Measurements from ENCODE around the gene MTR. TPM values are rescaled to one million over a fixed set of nuclear protein-coding genes. Genes with fewer than 3 reads are reported as not detected.

Gene MTR
- total RNA-seq, 1 experiment from 2014 or later: 24.6 TPM

GRCh38 chr1:236868625-236869467 lies 73.8 kb downstream of the MTR start:
- Histone ChIP-seq H3K9ac (ENCODE audit: low read length) (no peak overlapping the region), H3K9me2 (ENCODE audit: insufficient read depth) (no peaks in the 10 kb centered on the region), H3K36me3 (ENCODE audit: control insufficient read depth in 1 of 2, insufficient read depth in 2 of 2, low read length in 2 of 2) (peaks cover 0 to 2% of the 10 kb centered on the region in 2 experiments; a peak in 2 of 4 replicates), H3K4me3 (replicated peaks in 1 of 2; ENCODE audit: low read depth in 1 of 2, low read length in 2 of 2) (no peak overlapping the region), H3K9me3 (ENCODE audit: control insufficient read depth in 1 of 2, insufficient read depth in 1 of 2, low read depth in 1 of 2, low read length in 2 of 2) (no peaks in the 10 kb centered on the region), H2AFZ (ENCODE audit: low read depth, low read length, poor library complexity, severe bottlenecking) (no peak overlapping the region), H3K4me1 (ENCODE audit: control insufficient read depth in 1 of 2, insufficient read depth in 2 of 2, low read length in 2 of 2) (no peaks in the 10 kb centered on the region), H3K27me3 (ENCODE audit: insufficient read depth, low read length) (no peaks in the 10 kb centered on the region), H4K20me1 (ENCODE audit: insufficient read depth) (no peaks in the 10 kb centered on the region), H3K79me2 (ENCODE audit: insufficient read depth, low read length) (no peaks in the 10 kb centered on the region), H3K27ac (ENCODE audit: low read depth, low read length) (no peak overlapping the region), H3K4me2 (ENCODE audit: low read length) (no peak overlapping the region)
- BruUV-seq (replicated peaks): no TSS peak
- intact Hi-C loops (cut with micrococcal nuclease): loop anchor here (1.0 to 5.0 kb wide), 3 partner anchors 116 to 767 kb away; no protein-coding TSS in a partner anchor
- TF ChIP-seq CTCF (IDR thresholded peaks at IDR 0.05 in 2 of 3, conservative IDR thresholded peaks at IDR 0.05 in 1 of 3; ENCODE audit: borderline replicate concordance in 1 of 3, insufficient read depth in 1 of 3, low read depth in 2 of 3, low read length in 2 of 3): peak; percentile 71 to 96 (median 93); a peak in 5 of 6 replicates
- no peak for TF ChIP-seq ATF3 (IDR thresholded peaks at IDR 0.05)
- TF ChIP-seq RAD21 (IDR thresholded peaks at IDR 0.05; ENCODE audit: low read depth): peak; percentile 76
- ChIA-PET RAD21 (ENCODE audit: low non-redundant PET in 1 of 2, low total read pairs in 2 of 2, uncharacterized antibody in 2 of 2, unreplicated experiment in 2 of 2) (no interaction called here), CTCF (interaction anchor here (1.5 kb wide), 1 partner anchor 116 kb away, joined by 3 read pairs; no protein-coding TSS in a partner anchor), POLR2A (no interaction called here)
- ATAC-seq (peak; percentile 95), DNase-seq (ENCODE audit: low read depth, low spot score) (peak; percentile 51)

GRCh38 chr1:236869911-236870310 lies 74.8 kb downstream of the MTR start:
- no peak for ATAC-seq
- H3K27ac ChIP-seq (ENCODE audit: low read depth, low read length): no peak overlapping the region
- H2AFZ ChIP-seq (ENCODE audit: low read depth, low read length, poor library complexity, severe bottlenecking): no peak overlapping the region
- no peak overlapping the region for H3K4me3 ChIP-seq (replicated peaks in 1 of 2; ENCODE audit: low read depth in 1 of 2, low read length in 2 of 2)
- H4K20me1 ChIP-seq (ENCODE audit: insufficient read depth): no peaks in the 10 kb centered on the region
- H3K9me3 ChIP-seq (ENCODE audit: control insufficient read depth in 1 of 2, insufficient read depth in 1 of 2, low read depth in 1 of 2, low read length in 2 of 2): no peaks in the 10 kb centered on the region
- no TSS peak for BruUV-seq (replicated peaks)
- ChIA-PET RAD21 (ENCODE audit: low non-redundant PET in 1 of 2, low total read pairs in 2 of 2, uncharacterized antibody in 2 of 2, unreplicated experiment in 2 of 2) (no interaction called here), CTCF (interaction anchor here (1.5 kb wide), 1 partner anchor 117 kb away, joined by 3 read pairs; no protein-coding TSS in a partner anchor), POLR2A (no interaction called here)
- H3K4me1 ChIP-seq (ENCODE audit: control insufficient read depth in 1 of 2, insufficient read depth in 2 of 2, low read length in 2 of 2): no peaks in the 10 kb centered on the region
- H3K9me2 ChIP-seq (ENCODE audit: insufficient read depth): no peaks in the 10 kb centered on the region
- H3K27me3 ChIP-seq (ENCODE audit: insufficient read depth, low read length): no peaks in the 10 kb centered on the region
- TF ChIP-seq ATF3 (IDR thresholded peaks at IDR 0.05): no peak
- no peak for TF ChIP-seq ELF1 (IDR thresholded peaks at IDR 0.05; ENCODE audit: borderline replicate concordance, low read depth)
- no peak for TF ChIP-seq POLR2A (IDR thresholded peaks at IDR 0.05; ENCODE audit: borderline replicate concordance, extremely low read depth, insufficient read depth, insufficient read length)
- no peak for TF ChIP-seq POLR2AphosphoS5 (IDR thresholded peaks at IDR 0.05; ENCODE audit: low read depth, low read length)
- no peak for TF ChIP-seq FOSL1 (IDR thresholded peaks at IDR 0.05; ENCODE audit: low read depth)
- TF ChIP-seq TCF7L2 (IDR thresholded peaks at IDR 0.05; ENCODE audit: borderline replicate concordance, extremely low read depth, insufficient read depth, insufficient read length): no peak
- no peak for TF ChIP-seq EGR1 (IDR thresholded peaks at IDR 0.05; ENCODE audit: low read depth)
- TF ChIP-seq ZFX (IDR thresholded peaks at IDR 0.05): no peak
- TF ChIP-seq YY1 (IDR thresholded peaks at IDR 0.05; ENCODE audit: extremely low read depth, insufficient replicate concordance, low read depth, low read length): no peak
- TF ChIP-seq CBX3 (IDR thresholded peaks at IDR 0.05; ENCODE audit: low read depth): no peak
- TF ChIP-seq EZH2phosphoT487 (IDR thresholded peaks at IDR 0.05; ENCODE audit: borderline replicate concordance): no peak
- TF ChIP-seq EZH2 (IDR thresholded peaks at IDR 0.05): no peak
- TF ChIP-seq SIN3A (IDR thresholded peaks at IDR 0.05; ENCODE audit: low read depth): no peak
- TF ChIP-seq CEBPB (IDR thresholded peaks at IDR 0.05; ENCODE audit: low read depth): no peak
- no peak overlapping the region for H3K4me2 ChIP-seq (ENCODE audit: low read length)
- no peaks in the 10 kb centered on the region for H3K79me2 ChIP-seq (ENCODE audit: insufficient read depth, low read length)
- no peak overlapping the region for H3K9ac ChIP-seq (ENCODE audit: low read length)
- DNase-seq (ENCODE audit: low read depth, low spot score): no peak
- intact Hi-C loops (cut with micrococcal nuclease): loop anchor here (1.0 to 5.0 kb wide), 3 partner anchors 117 to 768 kb away; no protein-coding TSS in a partner anchor
- H3K36me3 ChIP-seq (ENCODE audit: control insufficient read depth in 1 of 2, insufficient read depth in 2 of 2, low read length in 2 of 2): no peaks in the 10 kb centered on the region; a peak in 1 of 4 replicates

Data from HCT116 (cell line).